ENCODE measurements around the gene CYTH4.

GRCh38 chr22:37305887-37306286 lies 23.6 kb downstream of the CYTH4 start:
- no peak for TF ChIP-seq EZH2 (IDR thresholded peaks at IDR 0.05; ENCODE audit: borderline replicate concordance, insufficient read depth, low read length, poor library complexity, severe bottlenecking)
- no peak for TF ChIP-seq SMC3 (conservative IDR thresholded peaks at IDR 0.05; ENCODE audit: poor library complexity)

Measured in neural cell (in vitro differentiated cells).